ENCODE data around the gene SLC2A6.

DNA sequence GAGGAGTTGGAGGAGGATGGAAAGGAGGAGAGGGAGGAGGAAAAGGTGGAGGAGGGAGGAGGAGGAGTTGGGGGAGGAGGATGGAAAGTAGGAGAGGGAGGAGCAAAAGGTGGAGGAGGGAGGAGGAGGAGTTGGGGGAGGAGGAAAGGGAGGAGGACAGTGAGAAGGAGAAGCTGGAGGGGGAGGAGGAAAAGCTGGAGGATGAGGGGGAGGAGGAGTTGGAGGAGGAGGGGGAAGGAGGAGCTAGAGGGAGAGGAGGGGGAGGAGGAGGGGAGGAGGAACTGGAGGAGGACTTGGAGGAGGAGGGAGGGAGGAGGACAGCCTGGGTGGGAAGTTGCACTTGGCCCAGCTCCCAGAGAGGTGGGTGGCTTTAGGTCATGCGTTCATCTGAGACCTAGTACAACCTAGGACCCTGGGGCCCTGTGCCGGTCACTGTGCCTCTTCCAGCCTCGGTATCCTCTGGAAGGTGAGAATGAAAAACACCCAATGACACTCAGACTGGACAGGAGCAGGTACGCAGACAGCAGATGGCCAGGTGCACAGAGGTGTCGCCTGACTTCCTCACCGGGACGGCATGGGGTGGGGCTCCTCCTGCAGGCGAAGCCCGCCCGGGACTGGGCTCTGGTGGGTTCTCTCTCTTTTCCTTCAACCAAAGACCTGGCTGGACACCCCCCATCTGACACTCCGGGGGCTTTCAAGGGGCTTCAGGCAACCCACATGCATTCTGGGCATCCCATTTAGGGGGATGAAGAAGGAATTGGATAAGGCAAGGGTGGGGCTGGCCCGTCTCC lies 12.2 kb upstream of the SLC2A6 start:
- TF ChIP-seq EZH2 (IDR thresholded peaks at IDR 0.05; ENCODE audit: low read length, unreplicated experiment): no peak
- TF ChIP-seq EZH2phosphoT487 (IDR thresholded peaks at IDR 0.05; ENCODE audit: borderline replicate concordance, low read length): no peak
- TF ChIP-seq, protein P1, sequence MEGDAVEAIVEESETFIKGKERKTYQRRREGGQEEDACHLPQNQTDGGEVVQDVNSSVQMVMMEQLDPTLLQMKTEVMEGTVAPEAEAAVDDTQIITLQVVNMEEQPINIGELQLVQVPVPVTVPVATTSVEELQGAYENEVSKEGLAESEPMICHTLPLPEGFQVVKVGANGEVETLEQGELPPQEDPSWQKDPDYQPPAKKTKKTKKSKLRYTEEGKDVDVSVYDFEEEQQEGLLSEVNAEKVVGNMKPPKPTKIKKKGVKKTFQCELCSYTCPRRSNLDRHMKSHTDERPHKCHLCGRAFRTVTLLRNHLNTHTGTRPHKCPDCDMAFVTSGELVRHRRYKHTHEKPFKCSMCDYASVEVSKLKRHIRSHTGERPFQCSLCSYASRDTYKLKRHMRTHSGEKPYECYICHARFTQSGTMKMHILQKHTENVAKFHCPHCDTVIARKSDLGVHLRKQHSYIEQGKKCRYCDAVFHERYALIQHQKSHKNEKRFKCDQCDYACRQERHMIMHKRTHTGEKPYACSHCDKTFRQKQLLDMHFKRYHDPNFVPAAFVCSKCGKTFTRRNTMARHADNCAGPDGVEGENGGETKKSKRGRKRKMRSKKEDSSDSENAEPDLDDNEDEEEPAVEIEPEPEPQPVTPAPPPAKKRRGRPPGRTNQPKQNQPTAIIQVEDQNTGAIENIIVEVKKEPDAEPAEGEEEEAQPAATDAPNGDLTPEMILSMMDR (conservative IDR thresholded peaks at IDR 0.05; ENCODE audit: low read depth, low read length): no peak

All from PC-3 (cell line).